Measurements from ENCODE around the gene RHOJ. TPM values are rescaled to one million over a fixed set of nuclear protein-coding genes. Genes with fewer than 3 reads are reported as not detected.

Gene RHOJ
- total and polyA plus RNA-seq, 2 of the 8 experiments (the other 6 are each of a cell fraction or from before 2014, with no cell fraction given): 0.11 TPM; not detected in 1

DNA sequence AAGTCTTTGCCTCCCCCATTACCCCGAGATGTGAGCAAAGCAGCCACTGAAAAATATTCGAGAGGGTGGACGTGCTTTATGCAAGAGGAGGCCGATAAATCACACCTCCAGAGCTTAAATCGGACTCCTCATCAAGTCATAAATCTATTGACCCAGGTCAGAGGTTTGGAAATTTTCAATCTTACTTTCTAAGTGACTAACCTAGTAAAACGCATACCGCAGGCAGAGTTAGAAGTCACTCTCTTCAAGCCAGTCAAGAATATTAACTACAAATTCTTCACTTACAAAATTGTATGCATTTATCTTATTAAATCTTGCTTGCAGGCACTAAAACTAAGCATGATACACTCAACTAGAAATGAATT, 79.6 kb downstream of the RHOJ start (continued):
- TF ChIP-seq CHD7 (IDR thresholded peaks at IDR 0.05; ENCODE audit: insufficient replicate concordance, low read length) (no peak), KDM4A (IDR thresholded peaks at IDR 0.05; ENCODE audit: low read depth, low read length, severe bottlenecking) (no peak), PHF8 (conservative IDR thresholded peaks at IDR 0.05; ENCODE audit: low read depth, low read length) (no peak), CEBPB (IDR thresholded peaks at IDR 0.05; ENCODE audit: low read depth, low read length) (no peak), RFX5 (IDR thresholded peaks at IDR 0.05; ENCODE audit: borderline replicate concordance, low read depth, low read length) (no peak), MAFK (IDR thresholded peaks at IDR 0.05; ENCODE audit: low read depth, low read length) (no peak), BCL11A (IDR thresholded peaks at IDR 0.05; ENCODE audit: low read depth in 2 of 2, low read length in 2 of 2) (no peak), YY1 (IDR thresholded peaks at IDR 0.05; ENCODE audit: low read depth, low read length) (no peak), E2F6 (IDR thresholded peaks at IDR 0.05) (no peak), SP4 (IDR thresholded peaks at IDR 0.05; ENCODE audit: low read length) (no peak), KDM5A (IDR thresholded peaks at IDR 0.05; ENCODE audit: low read length) (no peak), POLR2A (IDR thresholded peaks at IDR 0.05; ENCODE audit: control extremely low read depth in 1 of 2, low read depth in 2 of 2, low read length in 2 of 2) (no peak), CBX8 (IDR thresholded peaks at IDR 0.05; ENCODE audit: borderline replicate concordance, low read depth, low read length) (no peak)

All from H1 (cell line).